ENCODE results near the gene DOK7. TPM values are rescaled to one million over a fixed set of nuclear protein-coding genes. Genes with fewer than 3 reads are reported as not detected.
A peak's percentile ranks its signal among the peaks of the same experiment; 100 is the strongest.

The DOK7 gene
- total RNA-seq = 33.5 TPM

- Histone ChIP-seq H3K36me3 (no peaks in the 10 kb centered on the region), H3K27ac (peak within 1 kb of the TSS; percentile 54 to 88), H3K27me3 (no peaks in the 10 kb centered on the region), H3K4me3 (peak within 1 kb of the TSS; percentile 56 to 87), H3K9me3 (no peaks in the 10 kb centered on the region), H3K4me1 (peaks cover 10 to 25% of the 10 kb centered on the region in 2 donors)
- DNase-seq (ENCODE audit: low spot score in 2 of 2) = no peak
- no peak for TF ChIP-seq CTCF (IDR thresholded peaks at IDR 0.05)
- intact Hi-C loops (cut with DNase I) = no loop called here
Observed at GRCh38 chr4:3462790-3463415, at the start of gene DOK7. Gene DOK7, plus strand, starts transcription at chr4:3463306. Its CDS starts 70 bp downstream, at chr4:3463376.

- Histone ChIP-seq H3K36me3 (peaks cover 20 to 32% of the 10 kb centered on the region in 2 donors), H3K9me3 (no peaks in the 10 kb centered on the region), H3K27me3 (no peaks in the 10 kb centered on the region), H3K27ac (no peak overlapping the region), H3K4me1 (no peaks in the 10 kb centered on the region), H3K4me3 (no peak overlapping the region)
- TF ChIP-seq CTCF (IDR thresholded peaks at IDR 0.05) = no peak
- intact Hi-C loops (cut with DNase I) = no loop called here
- no peak for DNase-seq (ENCODE audit: low spot score in 2 of 2)
Observed at GRCh38 chr4:3413675-3414420, 49.3 kb upstream of the DOK7 start.

GRCh38 chr4:3414421-3415279 is 48.5 kb upstream of the DOK7 start:
- TF ChIP-seq CTCF (IDR thresholded peaks at IDR 0.05) = no peak
- intact Hi-C loops (cut with DNase I) = no loop called here

GRCh38 chr4:3415471-3416141 is 47.5 kb upstream of the DOK7 start:
- Histone ChIP-seq H3K27me3 (no peaks in the 10 kb centered on the region), H3K4me1 (no peaks in the 10 kb centered on the region), H3K4me3 (no peak overlapping the region), H3K36me3 (peaks cover 20 to 34% of the 10 kb centered on the region in 2 donors), H3K27ac (no peak overlapping the region), H3K9me3 (no peaks in the 10 kb centered on the region)
- no peak for DNase-seq (ENCODE audit: low spot score in 2 of 2)
- TF ChIP-seq CTCF (IDR thresholded peaks at IDR 0.05) = no peak
- intact Hi-C loops (cut with DNase I) = no loop called here

More at GRCh38 chr4:3414421-3415279, 48.5 kb upstream of the DOK7 start:
- Histone ChIP-seq H3K4me3 (no peak overlapping the region), H3K4me1 (no peaks in the 10 kb centered on the region), H3K36me3 (peaks cover 20 to 32% of the 10 kb centered on the region in 2 donors), H3K27ac (no peak overlapping the region), H3K9me3 (no peaks in the 10 kb centered on the region), H3K27me3 (no peaks in the 10 kb centered on the region)
- DNase-seq (ENCODE audit: low spot score in 2 of 2) = no peak

- intact Hi-C loops (cut with DNase I) = no loop called here
- no peak for TF ChIP-seq CTCF (IDR thresholded peaks at IDR 0.05)
- Histone ChIP-seq H3K4me1 (no peaks in the 10 kb centered on the region), H3K9me3 (no peaks in the 10 kb centered on the region), H3K27me3 (no peaks in the 10 kb centered on the region), H3K36me3 (peaks cover 20 to 36% of the 10 kb centered on the region in 2 donors), H3K4me3 (no peak overlapping the region), H3K27ac (no peak overlapping the region)
- no peak for DNase-seq (ENCODE audit: low spot score in 2 of 2)
Observed at GRCh38 chr4:3416270-3416669, 46.8 kb upstream of the DOK7 start.

Measured in ascending aorta (tissue), 2 donors.